Mucosa of descending colon (tissue), 3 donors: ENCODE measurements around the gene SSH2. TPM values are rescaled to one million over a fixed set of nuclear protein-coding genes. Genes with fewer than 3 reads are reported as not detected.

Source experiments
- ATAC-seq: fragments of 200-7000 bp; cut with Tn5 transposase; one replicate; pipeline ENCODE4 v1.9.1; 2020; ENCODE audit warnings: mild to moderate bottlenecking, moderate library complexity
- DNase-seq, 3 donors: peaks; one replicate each; pipeline ENCODE4 v3.0.0-alpha.2; 2020
- H3K36me3 ChIP-seq: fragments of 200-600 bp; one replicate; pipeline ENCODE4 v1.8.0; 2021; ENCODE audit warnings: low read depth, mild to moderate bottlenecking
- H3K4me1 ChIP-seq: fragments of 200-600 bp; one replicate; pipeline ENCODE4 v1.8.0; 2021; ENCODE audit warnings: low read depth, mild to moderate bottlenecking
- H3K4me3 ChIP-seq: fragments of 200-600 bp; one replicate; pipeline ENCODE4 v1.8.0; 2021; ENCODE audit warnings: mild to moderate bottlenecking
- H3K9me3 ChIP-seq: fragments of 200-600 bp; one replicate; pipeline ENCODE4 v1.8.0; 2021; ENCODE audit warnings: mild to moderate bottlenecking
- intact Hi-C, 2 donors: fragments of 100-400 bp; cut with DNase I in 1 of 2; cut with micrococcal nuclease in 1 of 2; formaldehyde crosslinking; loops; one replicate each; pipeline versions ENCODE4 v1.11.0 to v1.11.1; 2022; cut with DNase I, micrococcal nuclease
- total RNA-seq, 3 donors: library from RNA; stranded (reverse); fragmentation: NEBNext Ultra II Directional in 2 of 3; extraction: Animal tissue kit (Norgen Biotek cat#: 25700) in 2 of 3; gene quantifications; one replicate each; pipeline versions ENCODE4 v1.2.1 to v1.2.4, GENCODE V29; 2021 to 2023
- TF ChIP-seq, protein P1 (sequence below): fragments of 200-600 bp; IDR thresholded peaks from one replicate; pipeline ENCODE4 v1.8.0; 2022; ENCODE audit warnings: antibody characterized with exemption, mild to moderate bottlenecking
- donor health status: DM: no; HTN: no; CAD: no; lungs with moderate emphysema.
- donor health status: DM: no; HTN: no; CAD: no.
- donor health status: DM: no; HTN: yes; CAD: no.

SSH2 gene
- total RNA-seq, 3 donors from 2014 or later, result 32.1 to 47.8 (median 40.8) TPM

DNA sequence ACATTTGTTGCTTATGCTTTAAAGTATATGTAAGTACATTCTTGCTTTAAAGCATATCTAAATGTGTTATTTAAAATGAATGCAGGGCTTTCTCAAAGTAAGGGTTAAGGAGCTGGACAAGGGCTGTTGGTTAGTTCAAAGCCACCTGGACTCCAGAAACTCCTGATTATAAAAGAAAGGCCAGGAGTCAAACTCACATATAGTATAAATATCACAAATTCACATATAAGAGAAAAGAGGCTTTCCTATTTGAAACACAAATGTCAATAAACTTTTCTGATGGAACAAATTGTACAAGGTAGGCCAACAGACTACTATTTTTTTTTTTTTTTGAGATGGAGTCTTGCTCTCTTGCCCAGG lies 222.8 kb downstream of the SSH2 start:
- Histone ChIP-seq H3K4me3 (no peak overlapping the region), H3K36me3 (no peaks in the 10 kb centered on the region), H3K9me3 (no peaks in the 10 kb centered on the region), H3K4me1 (peaks cover 3% of the 10 kb centered on the region)
- no peak for ATAC-seq
- TF ChIP-seq, protein P1, sequence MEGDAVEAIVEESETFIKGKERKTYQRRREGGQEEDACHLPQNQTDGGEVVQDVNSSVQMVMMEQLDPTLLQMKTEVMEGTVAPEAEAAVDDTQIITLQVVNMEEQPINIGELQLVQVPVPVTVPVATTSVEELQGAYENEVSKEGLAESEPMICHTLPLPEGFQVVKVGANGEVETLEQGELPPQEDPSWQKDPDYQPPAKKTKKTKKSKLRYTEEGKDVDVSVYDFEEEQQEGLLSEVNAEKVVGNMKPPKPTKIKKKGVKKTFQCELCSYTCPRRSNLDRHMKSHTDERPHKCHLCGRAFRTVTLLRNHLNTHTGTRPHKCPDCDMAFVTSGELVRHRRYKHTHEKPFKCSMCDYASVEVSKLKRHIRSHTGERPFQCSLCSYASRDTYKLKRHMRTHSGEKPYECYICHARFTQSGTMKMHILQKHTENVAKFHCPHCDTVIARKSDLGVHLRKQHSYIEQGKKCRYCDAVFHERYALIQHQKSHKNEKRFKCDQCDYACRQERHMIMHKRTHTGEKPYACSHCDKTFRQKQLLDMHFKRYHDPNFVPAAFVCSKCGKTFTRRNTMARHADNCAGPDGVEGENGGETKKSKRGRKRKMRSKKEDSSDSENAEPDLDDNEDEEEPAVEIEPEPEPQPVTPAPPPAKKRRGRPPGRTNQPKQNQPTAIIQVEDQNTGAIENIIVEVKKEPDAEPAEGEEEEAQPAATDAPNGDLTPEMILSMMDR, result no peak
- DNase-seq, result no peak
- intact Hi-C loops, result no loop called here

DNA sequence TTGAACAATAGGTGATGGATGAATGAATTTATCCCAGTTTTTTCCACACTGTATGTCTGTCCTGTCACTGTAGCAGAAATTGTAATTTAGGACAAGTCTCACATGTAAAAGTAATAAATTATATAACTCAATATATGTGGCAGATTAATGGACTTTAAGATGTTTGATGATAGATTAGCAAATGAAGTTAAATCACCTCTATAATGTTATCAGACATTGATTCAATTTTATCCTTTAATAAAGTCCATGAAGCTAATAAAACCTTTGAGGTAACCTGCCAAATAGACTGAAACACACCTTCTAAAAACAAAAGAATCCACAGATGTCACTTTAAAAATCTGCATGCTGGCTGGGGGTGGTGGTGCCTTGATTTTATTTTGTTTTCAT lies 224.0 kb downstream of the SSH2 start:
- no peak for ATAC-seq

DNA sequence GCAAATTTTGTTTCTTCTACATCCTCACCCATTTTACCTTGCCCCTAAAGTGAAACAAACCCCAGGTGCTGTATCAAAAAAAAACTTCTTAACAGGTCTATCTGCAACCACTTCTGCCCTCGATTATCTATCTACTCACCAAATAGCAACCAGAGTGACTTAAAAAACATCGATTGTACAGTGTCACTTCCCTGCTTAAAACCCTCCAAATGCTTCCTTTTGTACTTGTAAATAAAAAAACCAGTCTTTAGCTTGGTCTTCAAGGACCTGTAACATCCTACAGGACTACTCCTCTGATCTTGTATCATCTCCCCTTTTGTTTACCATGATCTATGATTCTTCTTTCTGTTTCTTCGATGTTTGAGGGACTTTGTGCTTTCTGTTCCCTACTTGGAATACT lies 224.6 kb downstream of the SSH2 start:
- Histone ChIP-seq H3K9me3 (no peaks in the 10 kb centered on the region), H3K4me3 (no peak overlapping the region), H3K36me3 (no peaks in the 10 kb centered on the region), H3K4me1 (peaks cover 3% of the 10 kb centered on the region)
- TF ChIP-seq, protein P1, result no peak
- DNase-seq, result no peak
- ATAC-seq, result peak; percentile 17
- intact Hi-C loops, result loop anchor here in 1 of 2 donors (2.0 kb wide), 1 partner anchor 55 kb away; no protein-coding TSS in a partner anchor

More for the DNA sequence above, 224.0 kb downstream of the SSH2 start:
- TF ChIP-seq, protein P1, result no peak
- Histone ChIP-seq H3K4me3 (no peak overlapping the region), H3K9me3 (no peaks in the 10 kb centered on the region), H3K4me1 (peaks cover 3% of the 10 kb centered on the region), H3K36me3 (no peaks in the 10 kb centered on the region)
- no peak for DNase-seq
- intact Hi-C loops, result no loop called here

DNA sequence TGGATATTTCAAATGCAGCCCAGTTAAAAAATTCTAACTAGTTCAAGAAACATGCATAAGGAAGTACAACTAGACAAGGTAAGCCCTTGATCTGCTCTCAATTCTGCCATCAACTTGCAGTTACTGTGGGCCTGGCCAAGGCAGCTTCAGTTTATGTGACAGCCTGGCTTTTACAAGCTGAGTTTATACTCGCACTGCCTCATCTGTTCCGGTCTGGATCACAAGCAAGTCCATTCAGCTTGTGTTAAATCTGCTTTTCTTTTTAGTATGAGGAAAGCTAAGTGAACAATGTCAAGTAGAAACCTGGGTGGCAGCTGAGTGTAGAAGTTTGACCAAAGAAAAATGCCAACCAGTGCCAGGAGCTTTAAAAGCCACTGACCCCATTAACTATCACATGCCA lies 230.7 kb downstream of the SSH2 start:
- Histone ChIP-seq H3K4me1 (no peaks in the 10 kb centered on the region), H3K4me3 (no peak overlapping the region), H3K9me3 (no peaks in the 10 kb centered on the region), H3K36me3 (no peaks in the 10 kb centered on the region)
- intact Hi-C loops, result no loop called here
- DNase-seq, result no peak
- TF ChIP-seq, protein P1, result no peak
- peak; percentile 78 for ATAC-seq

DNA sequence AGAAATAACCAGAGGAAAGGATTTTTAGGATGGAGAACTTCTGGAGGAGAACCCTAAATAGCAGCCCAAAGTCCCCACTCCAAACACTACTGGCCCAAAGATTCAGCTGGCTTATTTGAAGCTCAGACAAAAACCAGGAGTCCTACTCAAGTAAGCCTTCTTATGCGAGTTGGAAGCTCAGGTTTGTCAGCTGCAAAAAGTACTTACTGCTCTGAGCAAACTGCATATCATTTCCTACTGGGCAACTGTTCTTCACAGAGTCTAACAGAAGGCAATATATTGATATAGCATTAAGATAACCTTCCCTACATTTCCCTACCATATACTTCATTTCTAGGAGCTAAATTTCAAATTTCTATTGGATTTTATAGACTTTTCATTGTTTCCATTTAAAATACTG lies 231.2 kb downstream of the SSH2 start:
- DNase-seq (no peak), ATAC-seq (no peak)
- Histone ChIP-seq H3K4me3 (no peak overlapping the region), H3K9me3 (no peaks in the 10 kb centered on the region), H3K4me1 (no peaks in the 10 kb centered on the region), H3K36me3 (no peaks in the 10 kb centered on the region)
- TF ChIP-seq, protein P1, result no peak
- intact Hi-C loops, result no loop called here
